GM20000 (cell line): ENCODE data around the gene ACTN3.
"Not testable (repeated sequence)": the region's sequence is repeated elsewhere in the genome, so short reads cannot be mapped to it uniquely, and the experiment has no call there.

Source experiments
- DNase-seq: peaks from one replicate; pipeline ENCODE4 v3.0.0; 2012; ENCODE audit warnings: low spot score
- TF ChIP-seq, protein P1 (sequence below): IDR thresholded peaks from 2 replicates; pipeline ENCODE4 v1.5.1; 2012; ENCODE audit warnings: mild to moderate bottlenecking, control low read depth; ENCODE audit errors: extremely low read depth, missing control alignments

ACTN3 gene

DNA sequence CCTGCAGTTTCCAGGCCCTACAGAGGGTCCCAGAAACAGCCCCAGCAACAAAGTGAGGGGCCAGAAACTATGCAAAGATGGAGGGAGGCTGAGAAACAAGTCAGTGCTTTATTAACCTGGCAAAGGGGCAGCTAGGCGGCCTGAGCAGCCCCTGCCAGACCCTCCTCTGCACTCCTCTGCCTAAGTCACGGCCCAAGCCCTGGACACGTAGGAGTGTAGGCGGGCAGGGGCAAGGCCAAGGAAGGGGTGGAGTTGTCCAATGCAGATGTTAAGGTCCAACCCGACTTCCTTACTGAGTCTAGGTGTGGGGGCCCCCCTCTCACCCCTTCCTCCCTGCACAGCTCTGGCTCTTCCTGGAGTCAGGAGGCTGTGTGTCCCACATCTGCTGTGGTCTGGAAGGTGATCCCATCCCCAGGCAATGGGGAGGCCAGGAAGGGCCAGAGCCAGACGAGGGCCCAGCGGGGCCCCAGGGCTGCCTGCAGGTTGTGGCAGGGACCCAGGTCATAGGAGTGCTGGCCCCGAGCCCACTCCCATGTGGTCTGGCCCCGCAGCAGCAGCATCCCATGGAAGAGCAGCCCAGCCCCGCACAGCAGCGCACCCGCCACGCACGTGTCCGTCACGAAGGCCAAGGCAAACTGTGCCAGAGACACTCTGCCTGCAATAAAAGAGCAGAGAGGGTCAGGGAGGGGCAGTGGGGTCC lies 7.4 kb upstream of the ACTN3 start:
- DNase-seq, result no peak
- TF ChIP-seq, protein P1, sequence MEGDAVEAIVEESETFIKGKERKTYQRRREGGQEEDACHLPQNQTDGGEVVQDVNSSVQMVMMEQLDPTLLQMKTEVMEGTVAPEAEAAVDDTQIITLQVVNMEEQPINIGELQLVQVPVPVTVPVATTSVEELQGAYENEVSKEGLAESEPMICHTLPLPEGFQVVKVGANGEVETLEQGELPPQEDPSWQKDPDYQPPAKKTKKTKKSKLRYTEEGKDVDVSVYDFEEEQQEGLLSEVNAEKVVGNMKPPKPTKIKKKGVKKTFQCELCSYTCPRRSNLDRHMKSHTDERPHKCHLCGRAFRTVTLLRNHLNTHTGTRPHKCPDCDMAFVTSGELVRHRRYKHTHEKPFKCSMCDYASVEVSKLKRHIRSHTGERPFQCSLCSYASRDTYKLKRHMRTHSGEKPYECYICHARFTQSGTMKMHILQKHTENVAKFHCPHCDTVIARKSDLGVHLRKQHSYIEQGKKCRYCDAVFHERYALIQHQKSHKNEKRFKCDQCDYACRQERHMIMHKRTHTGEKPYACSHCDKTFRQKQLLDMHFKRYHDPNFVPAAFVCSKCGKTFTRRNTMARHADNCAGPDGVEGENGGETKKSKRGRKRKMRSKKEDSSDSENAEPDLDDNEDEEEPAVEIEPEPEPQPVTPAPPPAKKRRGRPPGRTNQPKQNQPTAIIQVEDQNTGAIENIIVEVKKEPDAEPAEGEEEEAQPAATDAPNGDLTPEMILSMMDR, result no peak

DNA sequence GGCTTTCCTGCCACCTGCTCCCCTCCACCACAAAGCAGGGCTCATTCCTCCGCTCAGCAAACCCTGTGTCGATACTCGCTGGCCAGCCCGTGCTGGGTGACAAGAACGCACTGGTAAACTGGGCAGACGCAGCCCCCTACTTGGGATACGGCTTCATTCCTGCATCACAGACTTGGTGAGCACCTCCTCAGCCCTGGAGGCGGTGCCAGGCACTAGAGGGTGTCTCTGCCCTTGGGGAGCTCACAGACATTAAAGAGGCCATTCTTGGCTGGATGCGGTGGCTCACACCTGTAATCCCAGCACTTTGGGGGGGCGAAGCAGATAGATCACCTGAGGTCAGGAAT lies 6.9 kb upstream of the ACTN3 start:
- TF ChIP-seq, protein P1, result no peak

DNA sequence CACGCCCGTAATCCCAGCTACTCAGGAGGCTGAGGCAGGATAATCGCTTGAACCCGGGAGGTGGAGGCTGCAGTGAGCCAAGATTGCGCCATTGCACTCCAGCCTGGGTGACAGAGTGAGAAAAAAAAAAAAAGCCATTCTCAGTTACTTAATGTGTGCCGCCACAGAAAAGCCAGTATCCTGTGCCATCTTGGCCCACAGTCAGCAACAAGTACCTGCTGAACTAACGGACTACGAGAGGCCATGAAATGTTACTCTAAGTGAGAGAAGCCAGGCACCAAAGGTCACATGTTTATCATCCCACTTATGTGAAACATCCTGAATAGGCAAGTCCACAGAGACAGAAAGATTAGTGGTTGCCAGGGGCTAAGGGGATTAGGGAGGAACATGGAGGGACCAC lies 6.1 kb upstream of the ACTN3 start:
- DNase-seq, result not testable (repeated sequence)

More for the DNA sequence above, 6.9 kb upstream of the ACTN3 start:
- no peak for DNase-seq

DNA sequence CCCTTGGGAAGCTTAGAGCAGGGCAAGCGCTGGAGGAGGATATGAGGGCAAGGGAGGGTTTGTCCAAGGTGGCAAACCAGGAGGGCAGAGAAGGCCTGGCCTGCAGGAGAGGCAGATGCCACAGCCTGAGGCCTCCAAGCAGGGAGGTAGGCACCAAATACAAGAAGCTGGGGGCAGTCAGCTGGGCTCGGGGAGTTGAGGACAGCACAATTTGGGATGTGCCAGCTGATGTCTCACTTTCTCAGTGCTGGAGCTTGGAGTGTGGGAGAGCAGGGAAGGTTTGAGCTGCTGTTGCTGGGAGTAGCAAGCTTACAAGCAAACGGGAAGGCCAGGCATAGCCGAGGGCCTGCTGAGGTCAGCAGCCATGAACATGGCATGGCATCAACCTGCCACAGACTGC lies 4.8 kb upstream of the ACTN3 start:
- DNase-seq, result no peak
- TF ChIP-seq, protein P1, result no peak

DNA sequence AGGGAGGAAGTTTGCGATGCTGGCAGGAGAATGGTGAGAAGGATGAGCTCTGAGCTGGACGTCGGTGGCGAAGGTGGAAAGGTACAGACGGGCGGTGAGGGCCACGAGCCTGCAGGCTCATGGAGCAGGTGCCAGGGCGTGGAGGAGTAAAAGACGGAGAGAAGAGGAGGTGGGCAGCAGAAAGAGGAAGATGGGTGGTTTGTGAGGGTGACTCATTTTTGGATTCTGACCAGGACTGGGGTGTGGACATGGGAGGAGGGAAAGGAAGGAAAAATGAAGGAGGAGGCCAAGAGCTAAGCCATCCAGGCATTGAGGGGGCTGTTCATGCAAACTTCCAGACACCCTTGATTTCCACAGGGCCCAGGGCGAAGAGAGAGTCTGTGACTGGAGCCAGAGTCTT lies 4.3 kb upstream of the ACTN3 start:
- TF ChIP-seq, protein P1, result no peak
- DNase-seq, result no peak

DNA sequence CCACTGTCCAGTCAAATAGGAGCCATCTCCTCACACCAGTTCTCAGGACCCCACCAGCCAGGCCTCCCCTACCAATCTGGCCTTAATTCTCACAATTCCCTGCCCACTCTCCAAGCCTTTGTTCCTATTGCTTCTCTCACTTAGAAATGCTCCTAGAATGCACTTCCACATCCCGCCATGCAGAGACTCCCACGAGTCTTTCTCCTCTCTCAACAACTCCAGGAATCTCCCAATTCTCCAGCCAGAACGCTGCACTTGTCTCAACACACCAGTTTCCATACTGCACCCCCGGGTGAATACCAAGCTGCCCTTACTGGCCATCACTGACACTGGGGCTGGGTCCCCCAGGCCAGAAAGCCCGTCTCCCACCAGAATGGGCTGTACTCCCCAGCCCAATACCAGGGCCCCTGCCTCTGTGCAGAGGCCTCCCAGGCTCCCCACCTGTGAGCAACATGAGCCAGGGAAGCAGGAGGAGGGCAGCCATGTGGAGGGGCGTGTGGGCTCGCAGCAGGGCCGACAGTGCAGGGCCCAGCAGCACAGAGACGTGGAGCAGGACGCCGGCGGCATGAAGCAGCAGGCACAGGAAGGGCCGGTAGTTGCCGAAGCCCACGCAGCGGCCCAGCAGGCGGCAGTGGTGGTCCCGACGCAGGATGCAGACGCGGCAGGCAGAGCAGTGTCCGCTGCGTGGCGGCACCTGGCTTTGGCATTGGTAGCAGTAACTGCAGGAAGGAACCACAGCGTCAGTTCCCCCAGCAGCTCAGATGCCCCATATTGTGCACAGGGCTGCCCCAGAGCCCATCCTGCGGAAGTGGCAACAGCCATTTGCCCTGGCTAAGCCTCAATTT lies 3.2 kb upstream of the ACTN3 start:
- TF ChIP-seq, protein P1, result peak; percentile 67
- peak; percentile 77 for DNase-seq

DNA sequence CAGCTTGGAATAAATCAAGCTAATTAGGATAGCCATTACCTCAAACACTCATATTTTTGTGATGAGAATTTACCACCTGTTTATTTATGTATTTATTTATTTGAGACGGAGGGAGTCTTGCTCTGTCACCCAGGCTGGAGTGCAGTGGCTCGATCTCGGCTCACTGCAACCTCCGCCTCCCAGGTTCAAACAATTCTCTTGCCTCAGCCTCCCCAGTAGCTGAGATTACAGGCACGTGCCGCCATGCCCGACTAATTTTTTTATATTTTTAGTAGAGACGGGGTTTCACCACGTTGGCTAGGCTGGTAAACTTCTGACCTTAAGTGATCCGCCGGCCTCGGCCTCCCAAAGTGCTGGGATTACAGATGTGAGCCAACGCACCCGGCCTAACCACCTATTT lies 1.8 kb upstream of the ACTN3 start:
- not testable (repeated sequence) for DNase-seq

DNA sequence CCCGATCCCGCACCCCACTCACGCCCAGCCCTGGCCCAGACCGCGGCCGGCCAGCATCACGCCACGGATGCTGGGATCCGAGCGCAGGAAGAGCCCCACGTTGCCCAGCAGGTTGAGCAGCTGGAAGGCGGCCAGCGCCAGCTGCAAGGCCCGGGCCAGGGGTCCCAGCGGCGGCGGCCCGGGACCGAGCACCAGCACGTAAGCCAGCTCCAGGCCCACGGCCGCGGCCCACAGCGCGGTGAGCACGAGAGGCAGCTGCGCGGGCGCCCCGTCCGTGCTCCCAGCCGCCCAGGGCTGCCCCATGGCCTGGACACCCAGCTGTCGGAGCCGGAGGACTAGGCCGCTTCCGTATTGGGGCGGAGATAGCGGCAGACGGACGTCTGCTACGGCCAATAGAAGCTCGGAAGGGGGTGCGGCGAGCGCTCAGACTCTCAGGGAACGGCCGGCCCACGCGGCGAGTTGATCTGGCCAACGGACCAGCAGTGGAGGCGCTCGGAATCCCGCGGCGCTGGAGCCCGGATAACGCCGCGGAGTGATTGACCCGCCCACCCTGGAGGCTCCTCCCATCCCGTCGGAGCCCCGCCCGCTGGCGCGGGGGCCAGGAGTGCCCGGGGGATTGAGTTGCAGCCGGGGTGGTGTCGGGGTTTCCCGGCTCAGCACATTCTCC lies 869 bp upstream of the ACTN3 start, which contains the start of gene ZDHHC24:
ZDHHC24 (minus strand) TSS at position 348 of the 667 bp plus-strand sequence; CDS start at position 303, 45 bp downstream.
- TF ChIP-seq, protein P1, result no peak
- peak; percentile 99 for DNase-seq
